Adrenal gland (tissue), 12 donors: ENCODE results near the gene RAD51B. TPM values are rescaled to one million over a fixed set of nuclear protein-coding genes. Genes with fewer than 3 reads are reported as not detected.

Experiments
- DNase-seq, 7 donors: peaks; one replicate each; pipeline ENCODE4 v3.0.0-alpha.2; 2019 to 2020
- H3K27ac ChIP-seq, 5 donors: fragments of 200-600 bp; sonication (generic) in 4 of 5; 1 replicate in 3 of 5; 2 replicates in 2 of 5; pipeline versions ENCODE4 v1.5.1 to v1.8.0; 2016 to 2020; ENCODE audit warnings: mild to moderate bottlenecking in 1 of 5
- H3K27me3 ChIP-seq: fragments of 200-600 bp; 2 replicates; pipeline ENCODE4 v1.8.0; 2021
- H3K36me3 ChIP-seq, 2 donors: fragments of 200-600 bp; replicated peaks in 1 of 2; 1 replicate in 1 of 2; 2 replicates in 1 of 2; pipeline versions ENCODE4 v1.5.1 to v1.8.0; 2018 to 2022
- H3K4me1 ChIP-seq, 2 donors: fragments of 200-600 bp; replicated peaks in 1 of 2; 1 replicate in 1 of 2; 2 replicates in 1 of 2; pipeline versions ENCODE4 v1.5.1 to v1.8.0; 2018 to 2021
- H3K4me3 ChIP-seq, 4 donors: fragments of 200-600 bp; sonication (generic) in 3 of 4; one replicate each; pipeline ENCODE4 v1.5.1; 2016 to 2018
- H3K9me3 ChIP-seq, 3 donors: fragments of 200-600 bp; sonication (generic) in 1 of 3; replicated peaks in 1 of 3; 1 replicate in 2 of 3; 2 replicates in 1 of 3; pipeline versions ENCODE4 v1.5.1 to v1.8.0; 2016 to 2021
- CTCF ChIP-seq, 6 experiments: fragments of 450-650 bp in 4 of 6; fragments of 200-600 bp in 2 of 6; sonication (generic) in 1 of 6; IDR thresholded peaks; 1 replicate in 5 of 6; 2 replicates in 1 of 6; pipeline versions ENCODE4 v1.5.1 to v1.8.0; 2016 to 2021; ENCODE audit warnings: antibody characterized with exemption in 6 of 6, mild to moderate bottlenecking in 2 of 6, moderate library complexity in 1 of 6
- POLR2A ChIP-seq, 2 donors: fragments of 450-650 bp; IDR thresholded peaks; one replicate each; pipeline ENCODE4 v1.6.1; 2017; ENCODE audit warnings: antibody characterized with exemption in 2 of 2, mild to moderate bottlenecking in 2 of 2, moderate library complexity in 1 of 2
- WGBS, 4 donors: extraction: QIAGEN DNeasy Blood & Tissue Kit in 2 of 4; methylation state at CpG; one replicate each; pipeline versions ENCODE4 v1.1.5 to v1.1.7; 2013 to 2017; 5-methylcytosine and 5-hydroxymethylcytosine counted together
- intact Hi-C, 2 donors: fragments of 100-400 bp; cut with DNase I; formaldehyde crosslinking; loops; one replicate each; pipeline versions ENCODE4 v1.14.1 to v1.15.0; 2022 to 2023
- polyA plus RNA-seq, 3 donors: library from polyadenylated mRNA; stranded (reverse); fragments of 200-250 nt in 2 of 3; fragments of 350-450 nt in 1 of 3; fragmentation: Illumina TruSeq in 1 of 3; extraction: RNeasy Lipid Tissue Mini Kit (QIAGEN cat#74804) in 1 of 3; gene quantifications; one replicate each; pipeline ENCODE4 v1.2.3, GENCODE V29; 2013 to 2014
- total RNA-seq, 9 donors: library from RNA; depleted of rRNA in 4 of 9; stranded (reverse); fragments of >200 nt in 4 of 9; fragments of 120-200 nt in 1 of 9; fragmentation: NEBNext Ultra II Directional in 1 of 9; extraction: Animal tissue kit (Norgen Biotek cat#: 25700) in 1 of 9; gene quantifications; one replicate each; pipeline versions ENCODE4 v1.1.0 to v1.2.4, GENCODE V29; 2013 to 2023
- donor health status: healthy with polysubstance abuse.
- donor health status: Bipolar disorder and iron deficiency.
- donor health status: DM: yes; HTN: yes; CAD: no.
- donor health status: DM: no; HTN: no; CAD: no.
- donor health status: DM: no; HTN: no; CAD: no.
- donor health status: DM: yes; HTN: yes; CAD: no.

Gene RAD51B
- total and polyA plus RNA-seq, 12 donors = 2.3 to 24.6 (median 12.4) TPM

GRCh38 chr14:68404146-68404527 lies 584.6 kb downstream of the RAD51B start:
- Histone ChIP-seq H3K36me3 (no peaks in the 10 kb centered on the region), H3K27me3 (no peaks in the 10 kb centered on the region), H3K9me3 (no peaks in the 10 kb centered on the region), H3K4me1 (peaks cover 5 to 37% of the 10 kb centered on the region in 2 donors), H3K4me3 (no peak overlapping the region), H3K27ac (peak overlapping the region in 1 of 5 donors; percentile 37)
- intact Hi-C loops = no loop called here
- no peak for DNase-seq
- no peak for TF ChIP-seq CTCF (IDR thresholded peaks at IDR 0.05)
- TF ChIP-seq POLR2A (IDR thresholded peaks at IDR 0.05) = no peak
- WGBS, 4 donors = 86 to 96% (median 90%) methylated on average over 1 of the region's 1 CpG

- WGBS, 4 donors = 75 to 84% (median 79%) methylated on average over 5 of the region's 5 CpGs
- H3K27me3 ChIP-seq = no peaks in the 10 kb centered on the region
- TF ChIP-seq CTCF (IDR thresholded peaks at IDR 0.05) (no peak), POLR2A (IDR thresholded peaks at IDR 0.05) (no peak)
- no peaks in the 10 kb centered on the region for H3K36me3 ChIP-seq
- DNase-seq = no peak
- H3K4me1 ChIP-seq = peaks cover 5 to 42% of the 10 kb centered on the region in 2 donors
- no peaks in the 10 kb centered on the region for H3K9me3 ChIP-seq
- intact Hi-C loops = no loop called here
- peak overlapping the region in 1 of 5 donors; percentile 6 for H3K27ac ChIP-seq
- H3K4me3 ChIP-seq = no peak overlapping the region
Measured at GRCh38 chr14:68404652-68405183, 585.1 kb downstream of the RAD51B start.

- no peaks in the 10 kb centered on the region for H3K27me3 ChIP-seq
- intact Hi-C loops = no loop called here
- H3K36me3 ChIP-seq = no peaks in the 10 kb centered on the region
- no peaks in the 10 kb centered on the region for H3K9me3 ChIP-seq
- no peak overlapping the region for H3K4me3 ChIP-seq
- no peak for DNase-seq
- WGBS, 4 donors = 92 to 100% (median 98%) methylated on average over 1 of the region's 1 CpG
- peaks cover 5 to 39% of the 10 kb centered on the region in 2 donors for H3K4me1 ChIP-seq
- TF ChIP-seq POLR2A (IDR thresholded peaks at IDR 0.05) = no peak
- TF ChIP-seq CTCF (IDR thresholded peaks at IDR 0.05) = no peak
- H3K27ac ChIP-seq = no peak overlapping the region
Measured at GRCh38 chr14:68405961-68406360, 586.4 kb downstream of the RAD51B start.

GRCh38 chr14:68407285-68407684 lies 587.7 kb downstream of the RAD51B start:
- H3K27ac ChIP-seq = no peak overlapping the region
- no peak overlapping the region for H3K4me3 ChIP-seq
- no peak for DNase-seq
- WGBS, 4 donors = 90 to 100% (median 96%) methylated on average over 1 of the region's 1 CpG
- H3K4me1 ChIP-seq = peaks cover 5 to 27% of the 10 kb centered on the region in 2 donors
- intact Hi-C loops = no loop called here
- no peaks in the 10 kb centered on the region for H3K9me3 ChIP-seq
- H3K36me3 ChIP-seq = no peaks in the 10 kb centered on the region
- TF ChIP-seq CTCF (IDR thresholded peaks at IDR 0.05) (no peak), POLR2A (IDR thresholded peaks at IDR 0.05) (no peak)
- H3K27me3 ChIP-seq = no peaks in the 10 kb centered on the region
